HG02623 (cell line): ENCODE measurements around the gene CADM1.

Experiments
- ATAC-seq: cut with Tn5 transposase; IDR thresholded peaks from one replicate; pipeline ENCODE4 v1.9.1; 2021; ENCODE audit warnings: moderate library complexity; ENCODE audit not compliant: unreplicated experiment

Gene CADM1

DNA sequence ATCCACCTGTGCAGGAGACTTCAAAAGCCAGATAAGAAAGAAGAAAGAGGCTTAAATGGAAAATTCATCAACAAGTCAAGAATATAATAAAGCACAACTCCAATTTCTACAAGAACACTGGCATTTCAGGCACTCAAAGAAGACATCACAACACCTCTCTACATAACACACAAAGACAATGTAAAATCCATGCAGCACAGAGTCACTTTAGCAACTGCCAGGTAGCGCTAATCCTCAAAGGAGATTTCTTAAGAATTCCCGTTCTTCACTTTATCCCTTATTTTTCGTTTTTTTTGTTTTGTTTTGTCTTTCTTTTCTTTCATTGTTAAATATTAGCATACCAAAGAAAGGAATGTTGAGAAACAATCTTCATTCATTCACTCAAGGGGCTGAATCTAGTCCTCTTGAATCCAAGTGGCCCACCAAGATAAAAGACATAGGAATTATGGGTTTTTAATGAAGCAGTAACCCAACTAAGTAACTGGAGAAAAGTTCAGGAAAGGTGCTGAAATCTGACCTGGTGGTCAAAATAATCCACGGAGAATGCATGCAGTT is 95.0 kb downstream of the CADM1 start:
- no peak for ATAC-seq

DNA sequence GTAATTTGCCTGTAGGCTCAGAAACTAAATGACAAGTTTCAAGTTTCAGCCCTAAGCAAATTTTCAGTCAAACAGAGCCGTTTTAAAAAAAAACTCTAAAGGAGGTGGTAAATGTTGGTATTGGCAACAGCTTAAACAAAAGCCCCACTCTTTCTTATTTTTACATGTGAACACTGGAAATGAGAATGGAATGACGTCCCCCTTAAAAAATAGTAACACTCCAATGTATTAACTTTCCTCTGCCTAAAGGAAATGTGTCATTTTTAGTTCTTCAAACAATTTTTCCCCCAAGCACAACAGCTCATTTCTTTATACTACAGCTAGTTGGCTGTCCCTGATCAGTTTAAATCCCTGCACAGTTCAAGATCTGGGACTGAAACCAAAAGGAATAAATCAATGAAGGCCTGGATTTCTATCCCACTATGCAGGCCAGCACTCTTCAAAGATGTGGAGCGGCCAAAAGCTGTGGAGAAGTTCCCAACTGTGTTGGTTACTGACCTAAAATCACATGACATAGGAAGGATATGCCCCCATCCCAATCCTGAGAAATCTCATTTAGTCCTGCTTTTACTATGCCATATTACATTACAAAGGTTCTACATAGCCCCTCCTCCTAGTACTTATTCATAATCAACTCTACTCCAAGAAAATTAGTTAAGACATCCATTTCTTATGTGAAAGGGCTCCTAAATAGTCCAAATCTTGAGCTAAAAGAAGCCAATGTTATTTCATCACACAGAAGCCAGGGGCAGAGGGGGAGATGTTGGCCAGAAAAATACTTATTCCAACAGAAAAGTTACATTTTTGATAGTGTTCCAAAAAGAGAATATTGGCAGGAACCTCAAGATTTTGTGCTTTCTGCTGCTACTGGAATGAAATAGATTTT is 95.9 kb downstream of the CADM1 start:
- ATAC-seq, result no peak

DNA sequence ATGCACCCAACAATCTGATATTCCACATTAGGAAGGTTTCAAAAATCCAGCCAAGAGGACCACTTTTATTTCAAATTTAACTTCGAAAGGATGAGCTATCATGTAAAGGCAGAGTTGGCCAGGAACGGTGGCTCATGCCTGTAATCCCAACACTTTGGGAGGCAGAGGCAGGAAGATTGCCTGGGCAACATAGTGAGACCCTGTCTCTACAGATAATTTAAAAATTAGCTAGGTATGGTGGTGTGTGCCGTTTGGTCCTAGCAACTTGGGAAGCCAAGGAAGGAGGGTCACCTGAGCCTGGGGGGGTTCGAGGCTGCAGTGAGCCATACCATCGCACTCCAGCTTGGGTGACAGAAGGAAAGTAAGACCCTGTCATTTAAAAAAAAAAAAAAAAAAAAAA is 96.7 kb downstream of the CADM1 start:
- ATAC-seq, result no peak

DNA sequence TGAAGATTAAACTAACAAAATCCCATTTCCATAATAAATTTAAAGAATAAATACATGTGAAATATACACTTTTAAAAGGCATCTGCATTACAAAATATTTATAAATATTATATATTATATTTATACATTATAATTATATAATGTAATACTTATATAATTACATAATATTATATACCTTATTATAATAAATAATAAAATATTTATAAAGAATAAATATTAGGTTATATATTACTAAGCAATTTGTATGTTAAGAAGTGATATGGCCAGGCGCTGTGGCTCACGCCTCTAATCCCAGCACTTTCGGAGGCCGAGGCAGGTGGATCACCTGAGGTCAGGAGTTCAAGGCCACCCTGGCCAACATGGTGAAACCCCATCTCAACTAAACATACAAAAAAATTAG is 97.8 kb downstream of the CADM1 start:
- ATAC-seq, result no peak

DNA sequence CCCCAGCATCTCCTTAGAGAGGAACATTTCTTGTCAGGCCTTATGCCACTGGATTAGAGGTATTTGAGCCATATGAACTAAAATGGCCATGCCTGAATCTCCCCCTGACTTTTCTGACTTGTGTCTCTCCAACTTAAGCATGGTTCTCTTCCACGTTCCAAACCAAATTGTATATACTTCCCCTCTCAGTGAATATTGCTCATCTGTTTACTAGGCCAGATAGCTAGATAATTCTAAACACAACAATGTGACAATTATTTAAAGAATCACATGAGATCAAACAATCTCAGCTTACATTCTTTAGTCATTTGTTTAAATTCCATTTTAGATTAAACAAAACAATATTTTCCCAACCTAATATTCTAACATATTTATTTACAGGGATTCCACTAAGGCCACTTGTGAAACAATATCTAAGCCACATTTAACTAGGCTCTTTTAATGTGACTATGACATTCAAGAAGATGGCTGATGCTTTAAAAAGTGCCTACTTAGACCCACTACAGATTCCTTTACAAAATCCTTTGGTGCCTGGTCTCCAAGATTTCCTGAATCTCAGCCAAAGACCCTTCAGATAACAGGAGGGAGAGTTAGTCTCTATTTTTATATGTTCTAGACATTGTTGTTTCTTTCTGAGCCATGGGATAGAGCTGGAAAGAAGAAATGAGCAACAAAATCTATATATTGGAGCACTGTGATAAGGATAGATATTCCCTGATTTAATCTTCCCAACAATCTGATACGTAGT is 105.7 kb downstream of the CADM1 start:
- ATAC-seq, result no peak

DNA sequence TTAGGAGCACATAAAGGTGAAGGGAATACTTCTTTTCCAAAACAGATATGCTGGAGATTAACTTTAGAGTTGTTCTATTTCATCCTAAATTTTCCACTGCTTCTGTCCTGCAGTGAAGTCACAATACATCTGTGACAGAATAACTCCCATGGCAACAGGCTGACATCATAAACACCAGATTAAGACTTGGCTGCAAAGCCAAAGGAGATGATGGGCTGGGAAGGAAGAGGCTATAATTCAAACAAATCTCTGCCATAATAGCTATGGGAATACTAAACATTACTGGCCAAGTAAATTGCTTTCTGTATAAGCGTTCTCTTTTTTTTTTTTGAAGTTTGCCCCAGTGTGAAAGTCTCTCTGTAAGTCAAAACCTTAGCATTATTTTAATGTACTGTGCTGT is 107.7 kb downstream of the CADM1 start:
- ATAC-seq, result no peak

DNA sequence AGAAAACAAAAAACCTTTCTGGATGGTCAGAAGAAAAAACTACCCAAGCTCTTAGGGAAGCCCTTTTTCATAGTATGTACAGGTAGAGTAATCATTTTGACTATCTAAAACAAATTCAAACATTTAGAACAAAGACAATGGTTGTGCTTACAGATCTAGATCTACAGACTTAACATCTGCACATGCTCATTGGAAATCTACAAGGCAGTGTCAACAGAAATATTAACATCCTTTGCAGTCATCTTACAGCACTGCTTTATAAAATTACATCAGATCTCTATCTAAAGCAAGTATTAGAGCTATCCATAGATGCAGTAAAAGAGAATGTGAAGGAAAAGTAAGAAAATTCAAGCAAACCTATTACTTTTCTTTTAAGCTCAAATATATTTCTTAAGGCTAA is 110.3 kb downstream of the CADM1 start:
- ATAC-seq, result no peak

DNA sequence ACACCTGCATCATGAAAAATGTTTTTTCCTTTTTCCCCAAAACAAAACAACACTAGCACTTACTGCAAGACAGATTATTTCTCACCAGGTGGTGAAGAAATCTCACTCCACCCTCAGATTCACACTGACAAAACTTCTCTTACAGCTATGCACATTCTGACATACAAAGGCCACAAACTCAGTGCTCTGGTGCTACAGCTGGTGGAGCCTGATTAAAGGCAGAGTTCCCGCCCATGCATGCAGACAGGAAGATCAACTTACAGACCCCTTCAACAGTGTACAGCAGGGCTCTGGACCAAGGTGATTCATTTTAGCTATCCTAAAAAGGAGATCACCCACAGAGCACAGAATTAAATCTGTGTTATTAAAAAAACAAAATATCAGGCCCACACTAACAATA is 112.6 kb downstream of the CADM1 start:
- no peak for ATAC-seq

DNA sequence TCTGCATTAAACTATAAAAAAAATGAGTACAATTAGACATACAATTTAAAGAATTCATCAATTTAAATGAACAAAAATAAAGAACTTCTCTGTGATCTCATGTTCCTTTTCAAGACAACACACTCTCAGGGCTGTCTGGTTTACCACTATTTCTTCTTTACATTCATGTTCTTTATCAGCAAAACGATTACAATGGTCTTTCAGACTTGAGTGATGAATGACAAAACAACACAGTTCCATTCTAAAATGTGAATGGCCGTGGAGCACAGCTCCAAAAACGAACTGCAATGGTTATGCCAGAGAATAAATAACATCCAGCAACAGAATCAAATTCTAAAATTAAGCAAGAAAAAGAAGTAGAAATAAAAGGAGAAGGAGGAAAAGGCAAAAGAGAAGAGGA is 113.1 kb downstream of the CADM1 start:
- no peak for ATAC-seq

DNA sequence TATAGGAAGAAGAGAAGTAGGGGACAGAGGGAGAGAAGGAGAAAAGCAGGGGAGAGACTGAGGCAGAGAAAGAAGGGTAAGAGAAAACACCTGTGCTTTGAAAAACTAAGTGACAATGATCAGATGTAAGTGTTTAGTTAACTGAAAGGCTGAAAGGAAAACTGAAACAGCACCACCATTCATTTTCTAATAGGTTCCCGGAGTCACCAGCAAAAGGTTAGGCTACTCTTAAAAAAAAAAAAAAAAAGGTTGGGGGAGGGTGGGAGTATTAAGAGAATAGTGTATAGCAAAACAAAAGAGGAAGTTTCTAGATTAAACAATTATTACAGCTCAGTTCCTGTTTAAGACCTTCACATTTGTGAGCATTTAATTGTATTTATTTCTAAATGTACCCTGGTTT is 113.8 kb downstream of the CADM1 start:
- no peak for ATAC-seq

DNA sequence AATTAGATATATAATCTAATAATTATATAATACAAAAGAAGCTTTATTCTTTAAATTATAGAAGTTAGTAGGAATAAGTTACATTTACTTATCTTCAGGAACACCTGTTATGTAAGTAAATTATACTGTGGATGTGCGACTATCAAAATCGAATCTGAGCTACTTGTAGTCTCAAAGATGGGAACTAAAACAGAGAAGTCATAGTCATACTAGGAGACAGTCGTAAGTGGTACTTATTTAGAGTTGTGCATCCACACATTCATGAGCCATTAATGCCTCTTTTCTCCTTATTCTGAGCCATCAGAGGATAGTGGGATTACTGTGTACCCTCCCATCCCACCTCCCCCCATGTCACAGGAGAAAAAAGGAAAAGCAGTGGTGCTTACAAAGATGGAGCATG is 114.4 kb downstream of the CADM1 start:
- no peak for ATAC-seq

DNA sequence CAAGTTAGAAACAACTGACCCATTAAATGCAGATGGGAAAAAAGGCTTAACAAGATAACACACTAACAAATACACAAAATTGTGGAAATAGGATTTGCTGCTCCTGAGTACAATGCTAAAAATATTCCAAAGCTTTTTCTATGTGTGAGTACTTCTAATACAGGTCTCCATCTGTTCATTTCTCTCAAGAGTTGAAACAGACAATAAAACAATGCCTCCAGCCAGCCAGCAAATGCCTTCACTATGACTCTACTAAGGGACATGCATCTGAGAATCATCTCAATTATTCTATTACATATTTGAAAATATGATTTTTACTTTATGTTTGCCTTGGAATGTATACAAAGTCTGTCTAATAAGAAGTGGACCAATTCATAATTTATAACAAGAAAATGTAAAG is 119.0 kb downstream of the CADM1 start:
- no peak for ATAC-seq

DNA sequence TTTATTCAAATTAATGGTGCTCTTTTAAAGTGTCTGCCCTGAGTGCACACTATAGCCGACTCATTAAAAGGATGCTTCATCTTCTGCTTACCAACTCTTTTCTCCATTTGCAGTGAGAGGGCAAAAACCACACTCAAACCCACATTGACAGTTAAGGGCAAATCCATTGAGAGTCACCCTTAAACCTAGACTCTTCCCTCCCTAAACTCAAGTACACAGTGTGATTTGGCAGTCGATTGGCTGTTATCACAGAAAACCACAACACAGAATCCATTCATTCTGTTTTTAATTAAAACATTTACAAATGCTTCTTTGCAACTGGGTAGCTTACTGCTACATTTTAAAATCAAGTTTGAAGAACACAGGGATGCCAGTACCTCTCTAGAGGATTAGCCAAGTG is 120.0 kb downstream of the CADM1 start:
- ATAC-seq, result no peak

DNA sequence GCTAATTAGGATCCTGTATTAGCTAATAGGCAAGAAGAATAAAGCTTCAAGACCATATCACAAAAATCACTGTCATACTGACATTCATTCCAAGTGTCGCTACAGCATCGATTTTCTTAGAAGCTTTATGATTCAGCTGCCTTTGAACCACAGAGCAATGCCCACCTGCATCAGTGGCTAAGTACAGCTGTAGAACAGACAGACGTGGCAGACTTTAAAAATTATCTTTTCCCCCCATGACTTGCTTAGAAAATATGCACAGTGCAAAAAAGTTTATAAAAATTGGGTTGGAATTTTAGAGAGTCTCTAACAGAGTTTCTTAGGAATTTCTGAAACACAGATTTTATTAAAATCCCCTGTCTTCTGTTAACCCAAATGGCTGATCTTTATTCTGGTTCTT is 120.8 kb downstream of the CADM1 start:
- no peak for ATAC-seq

DNA sequence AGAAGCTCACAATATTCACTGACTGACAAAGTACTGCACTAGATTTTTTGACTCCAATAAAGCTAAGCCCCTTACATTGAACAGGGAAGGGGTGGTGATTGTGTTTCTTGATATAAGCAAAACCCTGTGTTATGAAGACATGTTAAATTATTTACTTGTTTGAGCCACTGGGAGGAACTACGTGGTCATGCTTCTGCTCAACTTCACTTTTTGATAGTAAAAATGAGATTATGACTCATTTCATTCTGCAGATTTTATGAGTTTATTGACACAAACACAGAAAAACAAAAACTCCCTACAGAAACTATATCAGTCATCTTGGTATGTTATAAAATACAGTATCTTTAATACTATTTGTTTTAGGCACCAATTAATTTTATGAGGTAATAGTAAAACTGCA is 124.7 kb downstream of the CADM1 start:
- peak; percentile 53 for ATAC-seq

DNA sequence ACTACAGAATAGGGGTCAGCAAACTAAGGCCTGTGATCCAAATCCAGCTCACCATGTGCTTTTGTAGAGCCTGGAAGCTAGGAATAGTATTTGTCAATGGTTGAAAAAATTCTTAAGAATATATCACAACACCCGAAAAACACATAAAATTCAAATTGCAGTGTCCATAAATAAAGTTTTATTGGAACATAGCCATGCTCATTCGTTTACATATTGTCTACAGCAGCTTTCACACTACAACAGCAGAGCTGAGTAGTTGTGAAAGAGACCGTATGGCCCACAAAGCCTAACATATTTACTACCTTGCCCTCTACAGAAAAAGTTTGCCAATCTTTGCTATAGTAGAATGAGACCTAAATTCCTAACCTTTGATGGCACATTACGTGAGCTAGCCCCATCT is 125.7 kb downstream of the CADM1 start:
- no peak for ATAC-seq

DNA sequence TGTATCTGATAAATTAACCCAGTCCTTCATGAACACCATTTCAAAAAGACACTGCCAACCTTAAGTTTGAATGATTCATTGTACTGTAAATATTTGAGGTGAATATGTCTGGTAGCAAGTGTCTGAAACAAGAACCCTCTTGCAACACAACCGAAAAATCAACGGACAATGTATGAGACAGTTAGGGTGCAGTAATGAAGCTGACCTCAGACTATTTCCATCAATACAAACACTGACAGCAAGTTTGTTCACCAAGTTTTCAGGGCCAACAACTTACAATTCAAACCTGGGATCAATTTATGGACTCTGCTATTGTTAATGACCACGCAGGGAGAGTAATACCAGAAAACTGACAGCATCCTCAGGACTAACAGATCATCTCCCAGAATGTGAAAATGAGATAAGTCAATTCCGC is 126.3 kb downstream of the CADM1 start:
- no peak for ATAC-seq

DNA sequence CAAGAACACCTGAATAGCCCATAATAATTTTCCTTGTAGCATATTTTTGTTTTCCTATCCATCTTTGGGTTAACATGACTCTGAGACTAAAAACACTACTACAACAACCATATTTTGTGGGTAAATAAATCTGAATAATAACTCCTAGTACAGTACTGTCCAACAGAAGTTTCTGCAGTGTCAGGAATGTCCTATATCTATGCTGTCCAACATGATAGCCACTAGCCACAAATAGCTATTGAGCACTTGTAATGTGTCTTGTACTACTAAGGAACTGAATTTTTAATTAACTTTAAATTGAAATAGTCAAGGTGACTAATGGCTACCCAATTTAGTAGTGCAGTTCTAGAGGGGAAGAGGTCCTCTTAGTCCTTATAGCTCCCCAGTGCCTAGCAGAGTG is 135.6 kb downstream of the CADM1 start:
- ATAC-seq, result no peak

DNA sequence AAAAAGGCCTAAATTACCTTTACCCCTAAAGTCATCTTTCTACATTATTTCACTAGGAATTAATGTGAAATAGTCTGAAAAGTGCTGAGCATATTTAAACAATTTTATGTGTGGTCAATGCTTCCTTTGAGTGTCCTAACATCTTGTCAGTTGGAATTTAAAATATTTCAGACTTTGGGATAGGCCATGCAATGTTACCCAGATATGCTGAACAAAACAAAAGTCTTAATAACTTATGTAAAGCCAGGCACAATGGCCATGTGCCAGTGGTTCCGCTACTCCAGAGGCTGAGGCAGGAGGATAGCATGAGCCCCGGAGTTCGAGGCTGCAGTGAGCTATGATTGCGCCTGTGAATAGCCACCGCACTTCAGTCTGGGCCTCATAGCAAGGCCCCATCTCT is 137.4 kb downstream of the CADM1 start:
- ATAC-seq, result no peak

DNA sequence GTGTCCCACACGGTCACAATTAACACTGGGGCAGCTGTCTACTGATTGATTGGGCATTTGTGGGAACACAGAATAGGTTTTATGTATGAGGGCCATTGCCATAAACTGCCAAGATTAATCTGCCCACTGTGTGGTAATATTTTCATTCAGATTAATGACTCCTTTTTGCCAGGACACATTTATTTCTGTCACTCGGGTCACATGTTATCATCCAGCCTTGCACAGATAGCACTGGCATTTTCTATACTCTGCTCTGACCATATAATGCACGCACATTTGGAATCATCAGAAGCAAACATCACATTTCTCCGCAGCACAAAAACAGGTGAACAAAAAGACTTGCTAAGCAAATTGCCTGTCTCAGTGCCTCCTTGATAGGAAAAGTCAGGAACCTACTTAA is 138.3 kb downstream of the CADM1 start:
- ATAC-seq, result no peak

DNA sequence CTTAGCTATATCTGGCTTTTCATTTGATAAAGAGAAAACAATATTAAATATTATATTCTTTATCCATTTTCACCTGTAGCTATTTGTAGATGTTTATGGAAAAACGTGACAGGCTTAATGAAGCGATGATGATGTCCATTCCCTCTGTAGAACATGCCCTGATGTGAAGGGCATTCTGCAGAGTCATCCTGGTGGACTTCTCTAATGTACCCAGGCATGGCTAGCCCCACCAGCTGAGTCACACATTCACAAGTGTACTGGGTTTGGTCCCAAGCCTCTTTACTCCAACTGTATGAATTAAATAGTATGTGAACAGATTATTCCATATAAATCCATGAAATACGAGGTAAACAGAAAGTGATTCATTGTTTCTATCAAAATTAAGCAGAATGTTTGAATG is 139.3 kb downstream of the CADM1 start:
- ATAC-seq, result no peak

DNA sequence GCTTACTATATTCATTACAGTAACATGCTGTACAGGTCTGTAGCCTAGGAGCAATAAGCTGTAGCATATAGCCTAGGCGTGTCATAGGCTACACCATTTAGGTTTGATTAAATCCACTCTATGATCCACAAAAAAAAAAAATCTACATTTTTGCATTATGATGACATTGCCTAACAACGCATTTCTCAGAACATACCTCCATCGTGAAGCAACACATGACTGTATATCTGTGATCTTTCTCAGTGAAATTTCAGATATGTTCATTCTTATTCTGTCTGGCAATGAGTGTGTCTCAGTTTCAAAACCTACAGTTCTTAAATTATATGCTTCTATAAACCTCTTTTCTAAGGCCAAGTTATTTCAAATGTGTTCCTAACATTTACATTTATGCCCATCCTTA is 140.3 kb downstream of the CADM1 start:
- no peak for ATAC-seq
